ENCODE measurements around the gene OR51B4. TPM values are rescaled to one million over a fixed set of nuclear protein-coding genes. Genes with fewer than 3 reads are reported as not detected.

Gene OR51B4
- total RNA-seq, 1 donor from 2014 or later: not detected

- no peak for DNase-seq (ENCODE audit: extremely low spot score, unreplicated experiment)
- TF ChIP-seq CTCF (conservative IDR thresholded peaks at IDR 0.05): no peak
- Mint-ChIP-seq H3K4me1 (ENCODE audit: unreplicated experiment) (no peaks in the 10 kb centered on the region), H3K9me3 (no peaks in the 10 kb centered on the region), H3K4me3 (no peak overlapping the region), H3K27me3 (peaks cover 6% of the 10 kb centered on the region), H3K27ac (no peak overlapping the region), H3K36me3 (no peaks in the 10 kb centered on the region)
Measured at GRCh38 chr11:5252919-5253265, 48.9 kb downstream of the OR51B4 start.

- H3K36me3 Mint-ChIP-seq: no peaks in the 10 kb centered on the region
- TF ChIP-seq CTCF (conservative IDR thresholded peaks at IDR 0.05): no peak
- H3K9me3 Mint-ChIP-seq: no peaks in the 10 kb centered on the region
- no peak overlapping the region for H3K27ac Mint-ChIP-seq
- H3K4me3 Mint-ChIP-seq: no peak overlapping the region
- peaks cover 6% of the 10 kb centered on the region for H3K27me3 Mint-ChIP-seq
- no peaks in the 10 kb centered on the region for H3K4me1 Mint-ChIP-seq (ENCODE audit: unreplicated experiment)
- DNase-seq (ENCODE audit: extremely low spot score, unreplicated experiment): no peak
Measured at GRCh38 chr11:5252192-5252918, 49.4 kb downstream of the OR51B4 start.

DNA sequence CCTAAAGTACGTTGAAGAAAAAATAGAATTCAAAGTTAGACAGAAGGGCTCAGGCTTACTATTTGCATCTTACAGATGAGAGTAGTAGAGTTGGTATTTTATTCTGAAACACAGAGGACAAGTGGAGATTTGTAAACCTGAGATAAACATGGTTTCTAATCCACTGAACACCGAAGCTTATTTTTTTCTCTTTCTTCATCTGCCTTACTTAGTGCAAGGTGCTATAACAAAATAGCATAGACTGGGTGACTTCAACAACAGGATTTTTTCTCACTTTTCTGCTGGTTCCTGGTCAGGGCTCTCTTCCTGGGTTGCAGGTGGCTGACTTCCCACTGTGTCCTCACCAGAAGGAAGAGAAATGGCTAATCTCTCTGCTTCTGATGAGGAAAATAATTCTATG lies 50.0 kb downstream of the OR51B4 start:
- Mint-ChIP-seq H3K27ac (no peak overlapping the region), H3K9me3 (no peaks in the 10 kb centered on the region), H3K27me3 (peaks cover 6% of the 10 kb centered on the region), H3K4me3 (no peak overlapping the region), H3K4me1 (ENCODE audit: unreplicated experiment) (no peaks in the 10 kb centered on the region), H3K36me3 (no peaks in the 10 kb centered on the region)
- no peak for DNase-seq (ENCODE audit: extremely low spot score, unreplicated experiment)
- no peak for TF ChIP-seq CTCF (conservative IDR thresholded peaks at IDR 0.05)

Other genes with a start within 250 kb of the OR51B4 start
- not detected in 2 replicates for gene OR52E2, start 242.3 kb downstream of the OR51B4 start, total RNA-seq (ENCODE audit: low replicate concordance)
- gene OR52E1, start 232.4 kb downstream of the OR51B4 start, total RNA-seq (ENCODE audit: low replicate concordance): not detected in 2 replicates
- gene OR52A5, start 163.6 kb downstream of the OR51B4 start, total RNA-seq (ENCODE audit: low replicate concordance): not detected in 2 replicates
- not detected in 2 replicates for gene OR52A1, start 147.2 kb downstream of the OR51B4 start, total RNA-seq (ENCODE audit: low replicate concordance)
- not detected in 2 replicates for gene OR51V1, start 101.3 kb downstream of the OR51B4 start, total RNA-seq (ENCODE audit: low replicate concordance)
- gene HBB, start 74.9 kb downstream of the OR51B4 start, total RNA-seq (ENCODE audit: low replicate concordance): not detected in 2 replicates
- gene HBD, start 67.5 kb downstream of the OR51B4 start, total RNA-seq (ENCODE audit: low replicate concordance): 0.79 TPM in 1 of 2 replicates, not detected in the other
- not detected in 2 replicates for gene HBG1, start 52.1 kb downstream of the OR51B4 start, total RNA-seq (ENCODE audit: low replicate concordance)
- gene HBG2, start 47.2 kb downstream of the OR51B4 start, total RNA-seq (ENCODE audit: low replicate concordance): not detected in 2 replicates
- gene HBE1, start 32.0 kb downstream of the OR51B4 start, total RNA-seq (ENCODE audit: low replicate concordance): 1.3 TPM in 1 of 2 replicates, not detected in the other
- gene OR51B2, start 22.4 kb upstream of the OR51B4 start, total RNA-seq (ENCODE audit: low replicate concordance): not detected in 2 replicates
- gene OR51B5, start 41.6 kb upstream of the OR51B4 start, total RNA-seq (ENCODE audit: low replicate concordance): not detected in 2 replicates
- not detected in 2 replicates for gene OR51B6, start 49.6 kb upstream of the OR51B4 start, total RNA-seq (ENCODE audit: low replicate concordance)
- gene OR51M1, start 81.9 kb upstream of the OR51B4 start, total RNA-seq (ENCODE audit: low replicate concordance): not detected in 2 replicates
- not detected in 2 replicates for gene OR51Q1, start 120.2 kb upstream of the OR51B4 start, total RNA-seq (ENCODE audit: low replicate concordance)
- not detected in 2 replicates for gene OR51I1, start 139.6 kb upstream of the OR51B4 start, total RNA-seq (ENCODE audit: low replicate concordance)
- not detected in 2 replicates for gene OR51I2, start 147.4 kb upstream of the OR51B4 start, total RNA-seq (ENCODE audit: low replicate concordance)
- gene OR52D1, start 186.7 kb upstream of the OR51B4 start, total RNA-seq (ENCODE audit: low replicate concordance): not detected in 2 replicates
- not detected in 2 replicates for gene UBQLN3, start 208.0 kb upstream of the OR51B4 start, total RNA-seq (ENCODE audit: low replicate concordance)
- gene UBQLNL, start 214.8 kb upstream of the OR51B4 start, total RNA-seq (ENCODE audit: low replicate concordance): 0.19 and 0.39 TPM in 2 replicates
- gene OR52H1, start 246.6 kb upstream of the OR51B4 start, total RNA-seq (ENCODE audit: low replicate concordance): not detected in 2 replicates